HepG2 (cell line): ENCODE measurements around the gene SRGAP3. TPM values are rescaled to one million over a fixed set of nuclear protein-coding genes. Genes with fewer than 3 reads are reported as not detected.

Source experiments
- CBX2 ChIP-seq, 2 experiments: fragments of 200-600 bp in 1 of 2; sonication (generic); formaldehyde crosslinking in 1 of 2; IDR thresholded peaks; 2 replicates each; pipeline versions ENCODE4 v1.7.0 to v1.8.1; 2018 to 2022; ENCODE audit warnings: low read depth in 2 of 2, low read length in 1 of 2, mild to moderate bottlenecking in 1 of 2, missing genetic modification reagents in 1 of 2
- CEBPG ChIP-seq: IDR thresholded peaks from 2 replicates; pipeline ENCODE4 v1.6.1; 2016
- HNRNPUL1 ChIP-seq: fragments of 200-400 bp; formaldehyde crosslinking; IDR thresholded peaks from 2 replicates; pipeline ENCODE4 v1.6.1; 2017; ENCODE audit warnings: low read depth, mild to moderate bottlenecking, low read length, moderate library complexity
- MIXL1 ChIP-seq: IDR thresholded peaks from 2 replicates; pipeline ENCODE4 v1.6.1; 2016
- RFXANK ChIP-seq: IDR thresholded peaks from 2 replicates; pipeline ENCODE4 v1.6.1; 2016
- SIX4 ChIP-seq: sonication (generic); formaldehyde crosslinking; IDR thresholded peaks from 2 replicates; pipeline ENCODE4 v1.4.0; 2020; ENCODE audit warnings: missing genetic modification reagents
- SSRP1 ChIP-seq: IDR thresholded peaks from 2 replicates; pipeline ENCODE4 v1.6.1; 2016; ENCODE audit warnings: control low read depth
- ZFP62 ChIP-seq: sonication (generic); formaldehyde crosslinking; IDR thresholded peaks from 2 replicates; pipeline ENCODE4 v1.4.0; 2020; ENCODE audit warnings: missing genetic modification reagents
- ZNF124 ChIP-seq: sonication (generic); formaldehyde crosslinking; IDR thresholded peaks from 2 replicates; pipeline ENCODE4 v1.4.0; 2020; ENCODE audit warnings: missing genetic modification reagents
- polyA plus RNA-seq, 8 experiments: library from polyadenylated mRNA; depleted of rRNA in 3 of 8; stranded (reverse) in 7 of 8; unstranded in 1 of 8; fragments of >200 nt; fragmentation: Illumina TruSeq in 4 of 8; extraction: Trizol in 4 of 8; gene quantifications; 2 replicates each; pipeline versions ENCODE4 v1.2.1 to v1.2.3, GENCODE V29; 2011 to 2016; ENCODE audit warnings: low read depth in 4 of 8, missing spikeins in 1 of 8, mixed read lengths in 1 of 8; ENCODE audit not compliant: insufficient read depth in 1 of 8
- total RNA-seq, 5 experiments: library from RNA; depleted of rRNA; stranded (reverse); fragments of >200 nt; fragmentation: Illumina TruSeq; extraction: Trizol; gene quantifications; 2 replicates each; pipeline ENCODE4 v1.2.3, GENCODE V29; 2016; ENCODE audit warnings: low read depth in 1 of 5
- TF ChIP-seq, protein P1 (sequence below): IDR thresholded peaks from 2 replicates; pipeline ENCODE4 v1.6.1; 2016; ENCODE audit warnings: low read depth, missing genetic modification reagents, missing compliant biosample characterization
- TF ChIP-seq, protein P2 (sequence below): sonication (generic); formaldehyde crosslinking; IDR thresholded peaks from 2 replicates; pipeline ENCODE4 v1.5.0; 2020; ENCODE audit warnings: mild to moderate bottlenecking, missing genetic modification reagents

Gene SRGAP3
- total and polyA plus RNA-seq, 2 of the 13 experiments (the other 11 are each of a cell fraction or from before 2014, with no cell fraction given) = 1.2 to 1.4 TPM

GRCh38 chr3:8987226-8987625, 262.2 kb downstream of the SRGAP3 start (continued):
- TF ChIP-seq, protein P1, sequence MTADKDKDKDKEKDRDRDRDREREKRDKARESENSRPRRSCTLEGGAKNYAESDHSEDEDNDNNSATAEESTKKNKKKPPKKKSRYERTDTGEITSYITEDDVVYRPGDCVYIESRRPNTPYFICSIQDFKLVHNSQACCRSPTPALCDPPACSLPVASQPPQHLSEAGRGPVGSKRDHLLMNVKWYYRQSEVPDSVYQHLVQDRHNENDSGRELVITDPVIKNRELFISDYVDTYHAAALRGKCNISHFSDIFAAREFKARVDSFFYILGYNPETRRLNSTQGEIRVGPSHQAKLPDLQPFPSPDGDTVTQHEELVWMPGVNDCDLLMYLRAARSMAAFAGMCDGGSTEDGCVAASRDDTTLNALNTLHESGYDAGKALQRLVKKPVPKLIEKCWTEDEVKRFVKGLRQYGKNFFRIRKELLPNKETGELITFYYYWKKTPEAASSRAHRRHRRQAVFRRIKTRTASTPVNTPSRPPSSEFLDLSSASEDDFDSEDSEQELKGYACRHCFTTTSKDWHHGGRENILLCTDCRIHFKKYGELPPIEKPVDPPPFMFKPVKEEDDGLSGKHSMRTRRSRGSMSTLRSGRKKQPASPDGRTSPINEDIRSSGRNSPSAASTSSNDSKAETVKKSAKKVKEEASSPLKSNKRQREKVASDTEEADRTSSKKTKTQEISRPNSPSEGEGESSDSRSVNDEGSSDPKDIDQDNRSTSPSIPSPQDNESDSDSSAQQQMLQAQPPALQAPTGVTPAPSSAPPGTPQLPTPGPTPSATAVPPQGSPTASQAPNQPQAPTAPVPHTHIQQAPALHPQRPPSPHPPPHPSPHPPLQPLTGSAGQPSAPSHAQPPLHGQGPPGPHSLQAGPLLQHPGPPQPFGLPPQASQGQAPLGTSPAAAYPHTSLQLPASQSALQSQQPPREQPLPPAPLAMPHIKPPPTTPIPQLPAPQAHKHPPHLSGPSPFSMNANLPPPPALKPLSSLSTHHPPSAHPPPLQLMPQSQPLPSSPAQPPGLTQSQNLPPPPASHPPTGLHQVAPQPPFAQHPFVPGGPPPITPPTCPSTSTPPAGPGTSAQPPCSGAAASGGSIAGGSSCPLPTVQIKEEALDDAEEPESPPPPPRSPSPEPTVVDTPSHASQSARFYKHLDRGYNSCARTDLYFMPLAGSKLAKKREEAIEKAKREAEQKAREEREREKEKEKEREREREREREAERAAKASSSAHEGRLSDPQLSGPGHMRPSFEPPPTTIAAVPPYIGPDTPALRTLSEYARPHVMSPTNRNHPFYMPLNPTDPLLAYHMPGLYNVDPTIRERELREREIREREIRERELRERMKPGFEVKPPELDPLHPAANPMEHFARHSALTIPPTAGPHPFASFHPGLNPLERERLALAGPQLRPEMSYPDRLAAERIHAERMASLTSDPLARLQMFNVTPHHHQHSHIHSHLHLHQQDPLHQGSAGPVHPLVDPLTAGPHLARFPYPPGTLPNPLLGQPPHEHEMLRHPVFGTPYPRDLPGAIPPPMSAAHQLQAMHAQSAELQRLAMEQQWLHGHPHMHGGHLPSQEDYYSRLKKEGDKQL (CRISPR knock-in tag) = no peak
- TF ChIP-seq CBX2 (IDR thresholded peaks at IDR 0.05; ENCODE audit: low read depth, low read length) = no peak
- TF ChIP-seq CBX2 (CRISPR knock-in tag; IDR thresholded peaks at IDR 0.05; ENCODE audit: low read depth) = no peak
- TF ChIP-seq SSRP1 (CRISPR knock-in tag) = no peak
- no peak for TF ChIP-seq ZNF124
- no peak for TF ChIP-seq HNRNPUL1
- no peak for TF ChIP-seq ZFP62 (CRISPR knock-in tag)
- TF ChIP-seq RFXANK = no peak
- no peak for TF ChIP-seq CEBPG
- TF ChIP-seq, protein P2, sequence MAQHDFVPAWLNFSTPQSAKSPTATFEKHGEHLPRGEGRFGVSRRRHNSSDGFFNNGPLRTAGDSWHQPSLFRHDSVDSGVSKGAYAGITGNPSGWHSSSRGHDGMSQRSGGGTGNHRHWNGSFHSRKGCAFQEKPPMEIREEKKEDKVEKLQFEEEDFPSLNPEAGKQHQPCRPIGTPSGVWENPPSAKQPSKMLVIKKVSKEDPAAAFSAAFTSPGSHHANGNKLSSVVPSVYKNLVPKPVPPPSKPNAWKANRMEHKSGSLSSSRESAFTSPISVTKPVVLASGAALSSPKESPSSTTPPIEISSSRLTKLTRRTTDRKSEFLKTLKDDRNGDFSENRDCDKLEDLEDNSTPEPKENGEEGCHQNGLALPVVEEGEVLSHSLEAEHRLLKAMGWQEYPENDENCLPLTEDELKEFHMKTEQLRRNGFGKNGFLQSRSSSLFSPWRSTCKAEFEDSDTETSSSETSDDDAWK (CRISPR knock-in tag) = no peak
- no peak for TF ChIP-seq MIXL1 (CRISPR knock-in tag)
- TF ChIP-seq SIX4 (CRISPR knock-in tag) = no peak
